GM20431 (cell line): Measurements from ENCODE around the gene CMTM7.
"Not testable (repeated sequence)": the region's sequence is repeated elsewhere in the genome, so short reads cannot be mapped to it uniquely, and the experiment has no call there.

Experiments used
- in situ Hi-C: fragments of 300-500 bp; cut with MseI, MboI; formaldehyde crosslinking; loops from one replicate; pipeline ENCODE4 v1.15.0; 2020; ENCODE audit warnings: low sequenced_read_pairs; ENCODE audit not compliant: unreplicated experiment

CMTM7 gene

DNA sequence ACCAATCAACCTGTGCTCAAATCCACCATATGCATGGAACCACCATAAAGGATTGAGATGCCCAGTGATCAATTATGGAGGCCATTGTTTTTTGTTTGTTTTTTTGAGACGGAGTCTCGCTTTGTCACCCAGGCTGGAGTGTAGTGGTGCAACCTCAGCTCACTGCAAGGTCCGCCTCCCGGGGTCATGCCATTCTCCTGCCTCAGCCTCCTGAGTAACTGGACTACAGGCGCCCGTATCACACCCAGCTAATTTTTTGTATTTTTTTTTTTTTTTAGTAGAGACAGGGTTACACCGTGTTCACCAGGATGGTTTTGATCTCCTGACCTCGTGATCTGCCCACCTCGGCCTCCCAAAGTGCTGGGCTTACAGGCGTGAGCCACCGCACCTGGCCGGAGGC is 80.5 kb downstream of the CMTM7 start:
- in situ Hi-C loops, result not testable (repeated sequence)

DNA sequence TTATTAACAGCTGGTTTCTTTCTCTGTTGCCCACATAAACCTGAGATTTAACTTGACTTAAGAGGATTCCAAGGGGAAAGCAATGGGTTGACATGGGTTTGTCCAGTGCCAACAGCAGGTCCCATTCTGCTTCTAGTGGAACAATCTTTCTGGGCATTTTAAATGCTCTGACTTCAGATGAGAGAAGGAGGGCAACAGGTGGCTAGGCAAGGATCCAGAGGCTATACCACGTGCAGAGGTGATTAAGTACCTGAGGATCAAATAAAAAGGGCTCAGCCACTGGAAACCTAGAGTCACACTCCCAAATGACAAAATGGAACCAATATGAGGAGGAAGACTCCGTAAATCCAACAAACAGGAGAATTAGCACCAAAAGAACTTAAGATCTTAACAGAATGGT is 82.5 kb downstream of the CMTM7 start:
- in situ Hi-C loops, result no loop called here

DNA sequence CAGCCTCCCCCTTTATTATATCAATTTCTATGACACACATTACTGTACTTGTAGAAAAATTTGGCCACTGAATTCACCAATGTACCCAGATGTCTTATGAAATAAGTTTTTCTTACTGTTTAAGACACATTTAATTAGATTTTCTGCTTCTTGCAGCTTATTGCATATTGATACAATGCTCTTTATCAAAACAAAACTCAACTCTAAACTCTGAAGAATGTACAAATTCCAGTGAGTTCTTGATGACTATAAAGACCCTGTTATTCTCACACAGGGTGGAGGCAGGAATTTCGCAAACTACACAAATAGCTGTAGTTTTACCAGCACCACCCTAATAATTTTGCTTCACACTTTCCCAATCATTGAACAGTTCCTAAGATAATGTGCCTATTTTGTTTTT is 89.0 kb downstream of the CMTM7 start:
- in situ Hi-C loops, result no loop called here

DNA sequence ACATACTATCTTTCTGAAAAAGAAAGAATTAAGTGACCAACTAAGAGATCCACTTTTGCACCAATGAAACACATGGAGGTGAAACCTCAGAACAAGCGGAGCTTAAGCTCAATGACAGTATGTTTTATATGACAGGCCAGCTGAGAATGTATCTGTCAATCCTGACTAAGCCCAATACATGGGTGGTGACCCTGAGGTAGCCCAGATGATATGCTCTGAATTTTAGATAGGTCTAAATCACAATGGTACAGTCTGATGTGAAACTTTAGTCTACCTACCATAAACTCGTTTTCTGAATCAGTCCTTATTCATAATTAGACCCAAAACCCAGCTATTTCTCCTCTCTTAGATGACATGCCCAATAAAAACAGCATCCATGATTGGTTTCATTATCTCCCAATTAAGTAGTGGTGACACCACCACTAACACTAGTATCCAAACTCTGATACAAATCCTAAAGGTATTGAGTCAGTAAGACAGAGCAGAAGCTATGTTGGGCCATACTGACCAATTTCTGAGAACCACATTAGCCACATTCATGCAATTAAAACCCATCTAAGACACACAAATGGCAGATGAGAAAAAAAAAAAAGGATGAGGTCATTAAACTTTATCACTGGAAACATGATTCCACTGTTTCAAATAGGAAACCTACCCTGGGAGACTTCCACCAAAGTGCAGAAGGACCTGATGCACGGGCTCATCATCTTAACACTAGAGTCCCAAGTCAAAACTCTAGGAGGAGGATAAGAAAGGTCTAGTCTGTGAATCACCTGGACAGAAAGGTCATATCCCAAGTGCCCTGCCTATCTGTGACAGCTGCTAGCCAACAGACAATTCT is 90.4 kb downstream of the CMTM7 start:
- in situ Hi-C loops, result no loop called here

DNA sequence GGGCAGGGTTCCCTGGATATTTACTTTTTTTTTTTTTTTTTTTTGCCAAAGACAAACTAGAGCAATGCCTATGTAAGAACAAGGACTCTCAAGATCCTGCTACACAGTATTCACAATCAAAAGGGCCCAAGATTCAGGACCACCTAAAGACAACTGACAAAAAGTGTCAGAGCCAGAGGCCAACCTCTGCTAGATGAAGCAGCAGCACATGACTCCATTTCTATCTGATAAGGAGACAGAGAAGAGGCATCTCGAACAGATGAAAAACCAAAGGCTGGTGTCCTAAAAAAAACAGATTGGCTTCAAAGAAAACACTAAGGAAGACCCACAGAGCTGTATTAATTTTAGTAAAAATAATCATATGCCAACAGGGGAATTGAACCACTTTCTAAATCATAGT is 91.0 kb downstream of the CMTM7 start:
- in situ Hi-C loops, result no loop called here

DNA sequence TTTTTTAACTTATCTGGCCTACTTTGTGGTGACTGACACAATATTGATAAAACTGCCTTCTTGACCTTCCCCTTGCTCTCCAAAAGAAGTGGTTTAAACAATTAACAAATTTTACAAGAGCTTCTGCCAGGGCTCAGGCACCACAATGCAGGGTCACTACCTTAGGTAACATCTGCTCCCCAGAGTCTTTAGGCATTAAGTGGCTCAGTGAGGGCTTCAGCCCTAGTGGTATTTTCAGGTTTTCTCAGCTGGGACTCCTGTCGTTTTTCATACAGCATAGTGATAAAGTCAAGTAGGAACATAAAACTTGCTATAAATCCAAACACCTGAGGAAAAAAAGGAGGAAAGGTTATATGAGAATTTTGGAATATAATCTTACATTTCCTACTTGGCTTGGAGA is 92.1 kb downstream of the CMTM7 start:
- in situ Hi-C loops, result no loop called here

DNA sequence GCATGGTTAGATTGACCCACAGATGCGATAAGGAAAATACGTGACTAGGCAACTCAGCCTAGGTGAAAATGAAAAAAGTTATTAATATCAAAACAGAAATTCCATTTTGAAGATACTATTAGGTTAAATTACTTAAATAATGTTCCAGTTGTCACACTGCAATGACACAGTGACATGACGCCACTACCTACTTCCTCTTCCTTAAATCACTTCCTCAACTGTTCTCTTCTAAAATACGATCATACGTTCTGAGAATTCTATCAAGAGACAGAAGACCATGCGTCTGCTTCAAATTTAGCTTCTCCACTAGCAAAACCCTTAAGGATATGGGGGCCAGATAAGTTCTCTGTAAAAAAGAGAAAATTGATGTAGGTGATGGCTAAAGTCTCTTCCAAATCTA is 92.8 kb downstream of the CMTM7 start:
- in situ Hi-C loops, result no loop called here

DNA sequence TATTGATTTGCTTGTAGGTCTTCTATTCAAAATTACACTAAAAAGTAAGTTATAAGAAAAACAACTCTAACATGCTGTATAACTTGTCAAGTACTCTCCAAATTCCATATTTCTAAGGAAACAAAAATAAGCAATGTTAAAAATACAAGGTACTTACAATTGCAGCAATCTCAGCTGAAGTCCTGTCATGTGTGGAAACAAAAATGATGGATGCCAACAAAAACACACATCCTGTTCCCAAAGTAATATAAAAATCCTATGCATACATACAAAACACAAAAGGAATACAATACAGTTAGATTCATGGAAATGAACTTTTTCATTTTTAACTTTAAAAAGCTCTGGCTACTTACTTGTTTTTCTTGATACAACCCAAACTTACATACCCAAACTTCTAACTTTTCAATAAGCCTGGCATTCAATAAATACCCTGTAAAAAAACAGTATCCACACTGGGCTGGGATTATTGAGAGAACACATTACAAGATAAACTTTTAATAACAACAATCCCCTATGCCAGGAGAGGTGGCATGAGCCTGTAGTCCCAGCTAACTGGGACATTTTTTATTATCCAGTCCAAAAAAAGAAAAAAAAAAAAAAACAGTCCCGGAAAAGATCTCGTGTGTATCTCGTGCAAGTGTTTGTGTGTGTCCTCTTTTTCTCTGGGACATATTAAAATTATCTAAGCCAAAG is 96.3 kb downstream of the CMTM7 start:
- in situ Hi-C loops, result no loop called here

DNA sequence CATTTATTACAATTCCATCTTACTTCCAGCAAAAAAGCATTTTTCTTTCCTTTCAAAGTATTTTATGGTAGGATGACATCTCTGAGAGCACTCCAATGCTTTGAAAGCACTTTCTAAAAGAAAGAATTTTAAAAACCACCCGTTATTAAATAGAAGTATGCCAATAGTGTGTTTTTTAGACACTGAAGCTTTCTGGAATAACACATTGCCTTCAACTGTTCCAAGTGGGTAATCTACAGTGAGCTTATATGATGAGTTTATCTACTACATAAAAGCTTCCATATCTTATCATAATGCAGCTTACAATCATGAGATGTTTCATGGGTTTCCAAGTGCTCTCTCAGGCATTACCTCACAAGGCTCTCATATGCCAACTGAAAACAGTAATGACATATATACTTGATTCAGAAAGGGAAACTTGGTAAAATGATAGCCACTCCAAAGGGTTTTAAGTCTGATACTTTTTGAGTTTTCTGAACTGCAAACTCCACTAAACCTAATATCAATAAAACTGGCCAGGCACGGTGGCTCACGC is 96.9 kb downstream of the CMTM7 start:
- in situ Hi-C loops, result no loop called here

DNA sequence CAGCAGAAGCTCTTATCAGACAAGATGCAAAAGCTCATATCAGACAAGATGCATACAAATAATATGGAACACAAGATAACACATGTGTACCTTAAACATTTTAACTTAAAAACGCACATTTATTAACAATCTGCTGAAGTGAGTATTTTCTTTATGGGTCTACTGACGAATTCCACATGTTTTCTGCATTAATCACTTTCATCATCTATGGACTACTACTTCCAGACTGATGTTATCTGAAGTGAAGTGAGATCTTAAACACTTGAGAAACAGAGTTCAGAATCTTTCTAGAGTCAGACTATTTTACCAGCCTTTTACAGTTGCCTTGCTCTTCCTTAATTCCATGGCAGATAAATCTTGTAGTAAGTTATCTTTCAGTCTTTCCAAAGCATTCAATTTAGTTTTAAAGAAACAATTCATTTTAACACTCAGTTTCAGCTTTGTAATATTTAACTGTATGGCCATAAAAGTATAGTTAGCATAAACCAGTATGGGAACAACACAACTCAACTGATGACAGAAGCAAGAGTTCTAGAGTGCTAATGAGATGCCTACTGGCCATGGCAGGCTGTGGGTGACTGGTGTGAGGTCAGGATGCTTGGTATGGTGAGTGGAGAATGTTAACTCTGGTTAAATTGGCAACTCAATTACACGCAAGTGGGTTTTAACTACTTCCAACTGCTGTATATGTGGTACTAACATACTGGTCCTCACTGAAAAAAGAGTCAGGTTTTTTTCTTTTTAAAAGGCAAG is 101.2 kb downstream of the CMTM7 start:
- in situ Hi-C loops, result no loop called here

DNA sequence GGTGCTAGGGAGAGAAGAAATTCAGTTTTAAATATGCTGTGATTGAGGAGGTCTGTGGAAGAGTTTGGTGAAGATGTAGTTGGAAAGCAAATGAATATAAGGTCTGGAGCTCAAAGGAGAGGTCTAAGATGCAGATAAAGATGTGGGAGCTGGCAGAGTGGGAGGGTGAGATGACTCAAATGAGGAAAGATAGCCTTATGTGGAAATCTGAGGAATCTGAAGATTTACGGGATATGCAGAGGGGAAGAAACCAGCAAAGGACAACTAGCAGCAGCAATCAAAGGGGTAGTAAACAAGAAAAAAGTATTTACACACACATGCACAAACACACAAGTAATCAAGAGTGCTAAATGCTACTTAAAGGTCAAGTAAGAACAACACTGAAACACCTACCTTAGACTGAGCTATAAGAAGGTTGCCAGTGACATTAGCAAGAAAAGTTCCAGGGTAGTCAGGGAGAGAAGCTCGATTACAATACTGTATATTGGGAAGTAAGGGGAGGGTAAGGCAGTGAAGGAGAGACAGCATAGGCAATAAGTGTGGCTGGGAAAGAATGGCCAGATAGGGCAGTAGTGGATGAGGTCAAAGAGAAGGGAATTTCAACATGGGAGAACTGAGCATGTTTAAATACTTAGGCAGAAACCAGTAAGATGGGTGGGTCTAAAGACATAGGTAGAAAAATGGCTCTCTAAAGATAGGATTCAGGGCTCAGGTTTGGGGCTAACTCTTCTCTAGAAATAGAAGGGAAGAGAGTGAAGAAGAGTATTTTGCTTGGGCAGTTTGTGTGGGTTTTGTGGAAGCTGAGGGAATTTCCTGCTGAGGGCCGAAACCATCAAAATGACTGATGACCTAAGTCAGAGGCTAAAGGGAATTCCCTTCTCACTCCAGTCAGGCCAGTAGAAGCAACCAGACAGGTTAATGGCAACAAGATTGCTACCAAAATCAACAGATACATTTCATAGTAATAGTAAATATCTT is 102.1 kb downstream of the CMTM7 start:
- in situ Hi-C loops, result no loop called here

DNA sequence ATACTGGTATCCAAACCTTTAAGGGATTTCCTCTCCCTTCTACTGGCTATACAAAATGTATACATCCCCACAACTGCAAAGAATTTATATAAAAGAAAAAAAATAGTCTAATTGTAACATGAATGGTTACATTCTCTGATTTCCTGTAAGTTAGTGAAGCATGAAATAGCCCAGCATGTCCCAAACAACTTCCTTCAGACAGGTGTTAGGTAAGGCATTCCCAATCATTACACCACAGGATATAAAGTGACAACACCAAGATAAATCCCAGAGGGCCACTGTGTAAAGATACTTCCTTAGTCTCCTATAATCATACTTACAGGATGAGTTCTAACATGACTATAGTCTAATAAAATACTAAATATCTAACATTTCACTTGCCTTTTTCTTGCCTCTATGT is 103.4 kb downstream of the CMTM7 start:
- in situ Hi-C loops, result no loop called here

DNA sequence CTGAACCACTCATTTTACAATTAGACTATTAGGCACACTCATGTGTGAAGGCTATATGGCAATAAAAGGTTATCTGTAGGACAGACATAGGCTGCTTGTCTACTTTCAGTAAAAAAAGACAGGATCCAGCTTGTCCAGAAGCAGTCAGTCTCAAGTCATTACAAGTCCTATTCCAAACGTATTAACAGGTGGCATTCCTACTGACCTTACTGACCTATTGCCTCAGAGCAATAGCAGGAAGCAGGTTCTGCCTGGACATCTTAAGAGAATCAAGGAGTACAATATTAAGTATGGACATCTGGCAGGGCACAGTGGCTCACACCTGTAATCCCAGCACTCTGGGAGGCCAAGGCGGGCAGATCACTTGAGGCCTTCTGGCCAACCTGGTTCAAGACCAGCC is 104.0 kb downstream of the CMTM7 start:
- in situ Hi-C loops, result no loop called here

DNA sequence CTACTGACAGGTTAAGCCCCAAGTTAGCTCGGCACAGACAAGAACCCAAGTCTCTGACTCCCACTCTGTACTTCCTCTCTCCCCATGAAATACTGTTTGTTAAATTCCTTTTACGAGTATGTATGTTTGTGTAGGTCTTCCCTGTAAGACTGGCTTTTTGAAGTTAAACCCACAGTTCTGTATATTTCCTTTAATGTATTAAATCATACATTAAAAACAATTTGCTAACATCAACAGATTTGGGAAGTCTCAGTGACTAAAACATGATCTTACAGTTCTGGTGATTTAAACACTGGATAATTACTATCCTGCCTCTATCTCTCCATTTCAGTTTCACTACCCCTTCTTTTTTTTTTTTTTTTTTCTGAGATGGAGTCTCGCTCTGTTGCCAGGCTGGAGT is 106.6 kb downstream of the CMTM7 start:
- in situ Hi-C loops, result no loop called here

DNA sequence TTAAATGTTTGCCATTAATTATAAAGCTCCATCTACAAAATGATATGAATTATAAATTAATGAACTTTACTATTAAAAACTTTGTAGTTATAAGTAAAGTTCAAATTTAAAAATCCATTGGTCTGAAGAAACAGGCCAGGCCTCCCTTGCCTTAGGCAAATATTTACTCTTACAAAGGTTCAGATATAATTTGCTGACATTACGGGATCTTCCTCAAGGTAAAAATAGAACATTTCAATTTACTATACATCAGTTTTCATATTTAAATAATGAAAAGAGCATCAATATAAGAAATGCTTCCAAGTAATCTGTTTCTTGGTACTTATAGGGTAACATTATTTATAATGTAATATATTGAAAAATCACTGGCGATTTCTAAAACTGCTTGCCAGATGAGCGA is 107.3 kb downstream of the CMTM7 start:
- in situ Hi-C loops, result no loop called here

DNA sequence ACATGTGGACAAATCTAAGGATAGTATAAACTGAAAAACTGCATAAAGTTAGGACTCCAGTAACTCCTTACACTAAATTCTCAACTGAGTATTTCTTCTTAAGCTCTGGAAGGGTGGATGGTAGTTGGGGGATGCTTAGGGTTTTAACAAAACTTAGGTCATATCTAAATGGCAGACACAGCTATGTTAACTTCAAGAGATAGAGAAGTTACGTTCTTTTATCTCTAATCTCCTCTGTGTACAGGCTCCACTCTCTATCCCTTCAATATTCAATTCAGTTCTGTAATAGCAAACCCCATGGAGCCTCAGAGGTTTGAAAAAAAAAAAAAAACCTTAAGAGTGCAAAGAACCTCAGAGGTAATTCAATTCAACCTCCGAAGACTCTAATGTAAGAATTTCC is 107.9 kb downstream of the CMTM7 start:
- in situ Hi-C loops, result no loop called here

DNA sequence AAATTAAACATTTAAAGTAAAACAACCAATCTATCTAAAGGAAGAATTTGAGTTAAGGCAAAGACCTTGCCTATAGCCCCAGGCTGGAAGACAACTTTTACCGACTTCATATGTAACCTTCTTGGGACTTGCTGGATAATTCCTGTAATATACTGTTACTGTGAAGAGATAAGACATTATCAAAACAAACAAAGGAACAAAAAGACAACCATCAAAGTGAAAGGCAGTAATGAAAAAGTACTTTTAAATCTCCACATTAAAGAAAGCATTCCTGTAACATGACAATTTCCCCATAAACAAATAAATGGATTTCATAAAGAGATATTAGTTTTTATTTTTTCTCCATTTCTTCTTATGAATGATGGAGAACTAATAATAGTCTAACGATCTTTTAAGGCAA is 108.6 kb downstream of the CMTM7 start:
- in situ Hi-C loops, result loop anchor here (10.0 kb wide), 1 partner anchor 165 kb away; no protein-coding TSS in a partner anchor

DNA sequence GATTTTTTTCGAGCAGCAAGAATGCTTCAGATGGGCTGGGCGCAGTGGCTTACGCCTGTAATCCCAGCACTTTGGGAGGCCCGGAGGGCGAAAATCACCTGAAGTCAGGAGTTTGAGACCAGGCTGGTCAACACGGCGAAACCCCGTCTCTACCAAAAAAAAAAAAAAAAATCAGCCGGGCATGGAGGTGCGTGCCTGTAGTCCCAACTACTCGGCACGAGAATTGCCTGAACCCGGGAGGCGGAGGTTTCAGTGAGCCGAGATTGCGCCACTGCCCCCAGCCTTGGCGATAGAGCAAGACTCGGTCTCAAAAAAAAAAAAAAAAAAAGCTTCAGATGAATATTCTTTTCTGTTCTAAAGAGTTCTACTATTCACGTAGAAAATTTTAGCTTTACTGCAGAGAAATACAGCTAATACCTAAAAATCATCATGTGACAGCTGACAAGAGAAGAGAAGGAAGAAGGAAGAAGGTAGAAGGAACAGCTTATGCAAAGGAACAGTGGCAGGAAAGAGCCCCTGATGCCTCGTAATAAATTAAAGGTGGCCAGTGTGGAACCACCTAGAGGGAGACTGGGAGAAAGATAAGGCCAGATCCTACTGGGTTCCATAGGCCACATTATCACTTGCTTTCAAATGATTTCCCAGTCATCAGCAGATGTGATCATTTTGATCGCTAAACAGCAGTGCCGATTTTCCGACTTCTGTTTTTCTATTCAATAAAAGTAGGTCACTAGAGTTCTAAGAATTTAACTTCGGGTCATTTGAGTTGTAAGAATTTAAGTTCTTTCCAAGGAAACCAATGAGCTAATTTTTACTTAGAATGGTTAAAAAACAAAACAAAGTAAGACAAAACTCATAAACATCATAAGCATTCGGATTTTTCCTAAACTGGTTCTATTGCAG is 109.5 kb downstream of the CMTM7 start:
- in situ Hi-C loops, result loop anchor here (10.0 kb wide), 1 partner anchor 164 kb away; no protein-coding TSS in a partner anchor

DNA sequence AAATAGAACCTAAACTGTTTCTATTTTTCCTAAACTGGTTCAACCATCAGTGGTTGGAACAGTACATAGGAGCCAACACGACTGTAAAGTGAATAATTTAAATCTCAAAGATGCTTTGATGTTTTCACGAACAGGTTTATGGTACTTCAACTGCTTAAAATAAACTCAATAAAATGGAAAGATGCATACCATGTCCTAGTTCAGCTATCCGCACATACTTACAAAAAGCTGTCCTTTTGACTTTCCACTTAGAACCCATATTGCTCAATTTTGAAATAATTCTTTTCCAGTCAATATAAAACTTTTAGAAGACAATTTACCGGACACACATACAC is 110.1 kb downstream of the CMTM7 start:
- in situ Hi-C loops, result loop anchor here (10.0 kb wide), 1 partner anchor 163 kb away; no protein-coding TSS in a partner anchor
